ENCODE results near the gene C3orf20.
"Not testable (repeated sequence)": the region's sequence is repeated elsewhere in the genome, so short reads cannot be mapped to it uniquely, and the experiment has no call there.

The C3orf20 gene

DNA sequence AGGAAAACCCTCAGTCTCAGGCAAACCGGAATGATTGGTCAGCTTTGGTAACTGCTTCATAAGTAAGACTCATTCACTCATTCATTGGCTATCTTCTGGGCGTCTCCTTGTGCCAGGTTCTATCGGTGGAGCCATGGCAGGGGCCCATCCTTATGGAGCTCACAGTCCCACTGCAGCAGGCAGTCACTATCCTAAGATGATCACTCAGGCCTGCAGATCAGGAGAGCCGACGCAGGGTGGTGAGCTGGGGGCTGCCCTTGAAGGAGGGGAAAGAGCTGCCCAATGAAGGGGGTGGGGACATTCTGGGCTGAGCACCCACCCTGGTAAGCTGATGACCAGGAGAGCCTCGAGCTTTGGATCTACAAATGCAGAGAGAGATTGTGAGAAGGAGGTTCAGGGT lies 123.3 kb downstream of the C3orf20 start:
- DNase-seq (ENCODE audit: low spot score) = no peak

DNA sequence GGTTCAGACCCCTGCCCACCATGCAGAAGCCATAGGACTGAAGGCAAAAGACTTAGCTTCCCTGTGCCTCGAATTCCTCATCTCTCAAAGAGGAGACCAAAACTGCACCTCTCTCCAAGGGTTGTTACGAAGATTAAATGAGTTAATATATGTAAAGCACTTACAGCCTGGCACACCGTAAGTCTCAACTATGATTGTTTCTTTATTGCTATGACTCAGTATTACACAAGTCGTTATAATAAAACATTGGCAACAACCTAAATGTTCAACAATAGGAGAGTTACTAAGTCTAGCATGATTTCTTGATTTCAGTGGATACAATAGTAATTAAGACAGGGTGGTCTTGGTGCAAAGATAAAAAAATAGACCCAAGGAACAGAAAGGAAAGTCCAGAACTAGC lies 124.2 kb downstream of the C3orf20 start:
- DNase-seq (ENCODE audit: low spot score) = no peak

DNA sequence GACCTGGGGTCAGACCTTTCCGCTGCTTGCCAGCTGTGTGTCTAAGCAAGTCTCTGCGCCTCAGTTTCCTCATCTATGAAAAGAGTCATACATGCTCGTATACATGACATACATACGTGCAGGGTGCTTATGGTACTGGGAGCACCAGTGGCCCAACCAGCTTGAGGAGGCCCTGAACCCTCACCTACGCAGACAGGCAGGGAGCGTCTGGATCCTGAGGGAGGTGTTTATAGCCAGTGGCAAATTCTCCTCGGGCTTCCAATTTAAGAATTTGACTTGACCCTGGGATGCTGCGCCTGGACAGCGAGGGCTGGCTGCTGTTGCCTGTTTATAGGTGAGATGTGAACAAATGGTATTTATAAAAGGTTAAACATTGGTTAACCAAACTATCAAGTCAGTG lies 126.1 kb downstream of the C3orf20 start:
- no peak for DNase-seq (ENCODE audit: low spot score)

DNA sequence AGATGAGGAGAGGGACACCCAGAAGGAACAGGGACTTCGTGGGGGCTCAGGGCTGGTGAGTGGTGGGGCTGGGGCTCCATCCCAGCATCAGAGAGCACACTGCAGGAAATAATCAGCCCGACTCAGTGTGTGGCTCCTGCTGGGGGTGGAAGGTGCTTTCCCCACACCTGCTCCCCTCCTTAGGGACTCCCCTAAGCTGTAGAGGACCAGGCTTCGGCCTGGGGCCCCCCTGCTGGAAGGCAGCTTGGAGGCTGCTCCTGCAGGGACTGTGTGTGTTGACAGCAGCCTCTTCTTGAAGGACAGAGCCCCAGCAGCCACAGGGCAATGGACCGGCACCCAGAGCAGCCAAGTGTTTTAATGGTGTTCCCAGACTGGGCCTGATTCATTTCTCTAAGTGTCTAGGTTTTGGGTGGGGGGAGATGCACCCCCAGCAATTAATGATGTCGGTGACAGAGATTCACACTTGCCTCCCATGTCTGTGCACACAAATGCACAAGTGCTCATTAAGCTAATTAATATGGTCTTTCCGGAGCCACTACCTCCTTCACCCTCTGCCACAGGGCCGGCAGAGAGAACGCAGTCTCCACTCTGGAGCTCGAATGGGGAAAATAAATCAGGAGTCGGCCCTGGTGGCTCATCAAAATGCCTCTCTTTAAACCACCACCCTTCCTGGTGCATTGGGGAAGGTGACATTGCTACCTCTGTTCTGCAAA lies 126.9 kb downstream of the C3orf20 start:
- no peak for DNase-seq (ENCODE audit: low spot score)

DNA sequence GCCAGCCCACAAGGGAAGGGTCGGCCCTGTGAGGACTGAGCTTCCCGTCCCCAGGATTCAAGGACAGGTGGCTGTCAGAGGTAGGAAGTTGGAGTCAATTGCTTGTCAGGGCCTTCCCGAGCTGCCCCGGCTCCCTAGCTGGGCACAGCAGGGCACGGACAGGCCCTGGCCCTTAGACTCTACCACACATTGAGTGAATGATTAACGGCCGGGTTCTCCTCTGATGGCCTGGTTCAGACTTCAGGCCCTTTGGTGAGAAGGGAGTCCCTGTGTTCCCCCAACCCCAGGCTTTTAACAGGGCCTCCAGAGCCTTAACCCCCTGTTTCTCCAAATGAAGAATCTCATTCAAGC lies 127.4 kb downstream of the C3orf20 start:
- no peak for DNase-seq (ENCODE audit: low spot score)

DNA sequence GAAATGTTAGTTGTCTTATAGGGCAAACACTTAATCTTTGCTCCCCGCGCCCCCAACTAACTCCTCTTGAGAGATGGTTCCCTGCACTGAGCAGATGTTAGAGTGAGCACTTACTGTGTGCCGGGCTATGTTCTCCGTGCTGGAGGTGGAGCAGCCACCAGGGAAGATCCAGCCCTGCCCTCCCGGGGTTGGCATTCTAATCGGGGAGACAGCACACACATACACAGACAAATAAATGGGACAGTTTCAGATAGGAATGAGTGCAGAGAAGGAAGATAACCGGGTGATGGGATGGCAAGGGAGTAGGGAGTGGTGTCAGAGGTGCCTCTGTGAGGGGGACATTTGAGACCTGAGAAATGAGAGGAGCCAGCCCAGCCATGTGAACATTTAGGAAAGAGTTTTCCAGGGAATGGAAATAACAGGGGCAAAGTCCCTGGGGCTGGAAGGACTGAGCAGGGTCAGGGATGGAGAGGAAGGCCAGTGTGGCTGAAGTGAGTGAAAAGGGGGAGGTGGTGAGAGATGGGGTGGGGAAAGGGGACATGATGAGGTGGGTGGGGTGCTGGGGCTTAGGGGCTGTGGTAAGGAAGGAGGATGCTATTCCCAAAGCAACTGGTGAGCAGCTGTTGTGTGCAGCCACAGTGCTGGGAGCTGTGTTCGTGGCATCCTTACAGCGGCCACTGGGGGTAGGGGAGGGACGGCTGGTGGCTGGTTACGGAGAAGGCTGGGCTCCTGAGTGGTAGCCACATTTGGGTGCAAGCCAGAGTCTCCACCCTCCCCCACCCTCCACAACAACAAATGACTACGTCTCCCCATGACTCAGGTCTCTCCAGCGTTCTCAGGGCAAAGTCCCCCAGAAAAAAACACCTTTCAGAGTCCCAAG lies 128.4 kb downstream of the C3orf20 start:
- DNase-seq (ENCODE audit: low spot score) = no peak

DNA sequence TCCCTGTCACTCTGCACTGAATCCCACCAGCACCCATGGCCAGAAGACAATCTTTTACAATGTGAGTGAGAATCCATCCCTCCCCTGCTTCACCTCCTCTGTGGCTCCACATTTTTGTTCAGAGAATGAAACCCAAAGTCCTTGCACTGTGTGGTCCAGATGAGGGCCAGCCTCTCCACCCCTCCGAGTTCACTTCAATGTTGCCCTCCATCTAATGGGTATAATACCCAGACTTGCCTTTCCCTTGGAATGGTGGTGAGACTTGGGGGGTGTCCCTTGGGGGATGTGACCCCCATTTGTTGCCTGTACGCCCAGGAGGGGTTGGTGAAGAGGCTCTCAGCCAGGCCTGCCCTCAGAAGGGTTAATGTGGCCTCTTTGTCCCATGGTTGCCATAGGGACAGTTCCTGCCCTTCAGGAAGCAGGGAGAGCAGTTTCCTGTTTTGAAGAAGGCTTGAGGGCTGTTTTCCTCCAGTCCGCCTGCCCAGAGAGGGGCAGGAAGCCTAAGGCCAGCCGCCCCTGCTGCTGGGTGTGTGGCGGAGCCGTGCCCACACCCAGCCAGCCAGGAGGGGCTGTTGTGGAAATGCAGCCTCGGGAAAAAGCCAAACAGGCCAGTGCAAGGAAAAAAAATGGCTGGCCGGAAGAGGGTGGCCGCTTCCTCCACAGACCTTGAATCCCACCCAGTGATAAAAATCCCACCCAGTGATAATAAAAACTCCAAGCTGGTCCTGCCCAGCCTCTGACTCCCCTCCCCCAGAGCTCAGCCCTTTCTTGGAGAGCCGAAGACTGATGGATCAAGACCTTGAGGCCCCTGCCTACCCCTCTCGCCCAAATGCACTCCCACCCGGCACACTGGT lies 129.3 kb downstream of the C3orf20 start:
- no peak for DNase-seq (ENCODE audit: low spot score)

DNA sequence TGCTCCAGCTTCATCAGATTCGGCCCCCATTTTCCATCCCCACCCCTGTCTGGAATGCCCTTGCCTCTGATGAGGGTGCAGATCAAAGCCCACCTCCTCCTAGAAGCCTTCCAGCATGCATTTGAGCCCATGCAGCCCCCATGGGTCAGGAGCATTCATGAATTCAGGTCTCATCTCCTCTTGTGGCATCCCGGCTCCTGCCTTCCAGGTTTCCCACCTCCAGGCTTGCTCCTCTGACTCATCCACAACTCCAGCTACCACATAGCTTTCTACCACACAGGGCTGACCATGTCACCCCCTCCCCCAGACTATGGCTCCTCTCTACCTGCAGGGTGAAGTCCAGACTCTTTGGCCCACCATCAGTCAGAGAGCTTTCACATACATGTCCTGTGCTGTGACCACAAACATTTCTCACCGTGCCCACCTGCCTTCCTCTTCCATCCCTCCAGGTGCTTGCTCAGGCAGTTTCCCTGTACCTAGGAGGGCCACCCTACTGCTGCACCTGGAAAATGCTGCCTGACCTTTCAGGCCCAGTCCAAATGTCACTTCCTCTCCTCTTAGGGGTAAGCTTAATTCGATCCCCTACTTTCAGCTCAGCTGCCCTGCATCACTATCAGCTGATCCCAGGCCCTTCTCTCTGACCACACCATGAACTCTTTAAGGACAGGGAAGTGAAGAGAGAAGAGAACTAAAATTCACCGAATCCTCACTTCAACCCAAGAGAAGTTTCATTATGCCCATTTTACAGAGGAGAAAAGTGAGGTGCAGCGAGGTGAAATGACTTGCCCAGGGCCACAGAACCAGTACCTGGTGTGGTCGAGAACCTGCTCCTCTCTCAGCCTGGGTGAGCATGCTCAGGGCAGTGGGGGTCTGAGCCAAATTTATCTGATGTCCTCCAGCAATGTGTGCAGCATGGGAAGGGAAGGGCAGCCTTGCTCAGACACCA lies 130.2 kb downstream of the C3orf20 start:
- DNase-seq (ENCODE audit: low spot score) = no peak

DNA sequence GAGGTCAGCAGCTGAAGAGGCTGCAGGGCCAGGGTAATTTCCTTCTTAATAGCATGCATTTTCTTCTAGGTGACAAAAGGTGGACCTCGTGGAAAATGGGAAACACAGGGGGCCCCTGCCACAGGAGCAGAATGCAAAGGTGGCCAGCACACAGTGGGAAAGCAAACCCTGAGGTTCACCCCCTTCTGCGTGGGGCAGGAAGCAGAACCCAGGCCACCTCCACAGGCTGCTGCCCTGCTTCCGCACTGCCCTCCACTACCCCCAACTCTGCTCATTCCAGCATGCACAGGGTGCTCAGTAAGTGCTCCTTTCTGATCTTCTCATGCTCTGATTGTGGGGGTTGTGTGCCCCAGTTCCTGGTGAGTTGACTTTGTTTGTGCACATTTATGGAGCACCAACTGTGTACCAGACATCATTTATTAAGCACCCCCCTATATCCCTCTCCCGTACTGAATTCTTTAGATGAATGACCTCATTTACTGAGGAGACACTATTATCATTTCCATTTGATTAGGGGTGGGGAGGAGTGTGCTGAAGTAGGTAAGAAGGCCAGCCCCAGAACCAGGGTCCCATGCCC lies 131.1 kb downstream of the C3orf20 start:
- no peak for DNase-seq (ENCODE audit: low spot score)

DNA sequence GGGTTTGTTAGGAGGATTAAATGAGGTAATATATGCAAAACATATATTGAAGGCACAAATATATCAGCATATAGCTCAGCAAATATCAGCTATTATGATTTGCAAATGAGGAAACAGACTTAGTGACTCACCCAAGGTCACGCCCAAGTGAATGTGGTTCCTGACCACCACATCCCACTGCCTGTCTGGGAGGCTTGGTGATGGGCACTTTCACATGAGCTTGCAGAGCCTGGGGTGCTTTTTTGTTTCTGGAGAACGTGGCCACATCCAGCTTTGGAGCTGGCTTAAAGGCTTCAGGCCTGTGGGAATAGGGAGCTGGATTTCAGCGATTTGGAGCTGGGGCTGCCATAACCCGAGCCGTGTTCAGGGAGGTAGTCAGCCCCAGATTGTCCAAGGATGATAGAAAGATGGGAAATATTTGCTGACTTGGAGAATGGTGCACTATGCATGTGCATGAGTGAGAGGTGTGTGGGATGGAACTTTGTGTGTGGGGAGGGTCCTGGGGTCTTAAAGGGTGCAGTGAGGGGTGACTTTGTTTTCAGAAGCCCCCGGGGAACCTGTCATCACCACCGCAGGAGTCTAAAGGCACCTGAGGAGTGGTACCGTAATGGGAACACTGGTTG lies 131.8 kb downstream of the C3orf20 start:
- DNase-seq (ENCODE audit: low spot score) = no peak

DNA sequence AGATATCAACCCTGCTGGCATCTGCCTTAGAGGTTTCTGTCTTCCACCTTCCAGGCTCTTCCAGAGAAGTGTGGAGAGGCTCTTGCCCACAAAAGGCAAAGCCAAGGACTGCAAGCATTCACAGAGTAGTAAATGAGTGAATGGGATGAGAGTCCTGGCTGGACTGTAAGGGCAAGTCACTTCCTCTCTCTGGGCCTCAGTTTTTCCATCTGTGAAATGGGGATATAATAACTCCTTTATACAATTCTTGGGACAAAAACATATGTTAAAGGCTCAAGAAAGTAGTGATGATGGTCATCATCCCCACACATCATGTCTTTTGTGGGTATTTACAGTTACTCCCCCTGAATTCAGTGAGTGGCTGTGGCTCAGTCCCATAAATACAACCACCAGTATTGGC lies 133.1 kb downstream of the C3orf20 start:
- no peak for DNase-seq (ENCODE audit: low spot score)

DNA sequence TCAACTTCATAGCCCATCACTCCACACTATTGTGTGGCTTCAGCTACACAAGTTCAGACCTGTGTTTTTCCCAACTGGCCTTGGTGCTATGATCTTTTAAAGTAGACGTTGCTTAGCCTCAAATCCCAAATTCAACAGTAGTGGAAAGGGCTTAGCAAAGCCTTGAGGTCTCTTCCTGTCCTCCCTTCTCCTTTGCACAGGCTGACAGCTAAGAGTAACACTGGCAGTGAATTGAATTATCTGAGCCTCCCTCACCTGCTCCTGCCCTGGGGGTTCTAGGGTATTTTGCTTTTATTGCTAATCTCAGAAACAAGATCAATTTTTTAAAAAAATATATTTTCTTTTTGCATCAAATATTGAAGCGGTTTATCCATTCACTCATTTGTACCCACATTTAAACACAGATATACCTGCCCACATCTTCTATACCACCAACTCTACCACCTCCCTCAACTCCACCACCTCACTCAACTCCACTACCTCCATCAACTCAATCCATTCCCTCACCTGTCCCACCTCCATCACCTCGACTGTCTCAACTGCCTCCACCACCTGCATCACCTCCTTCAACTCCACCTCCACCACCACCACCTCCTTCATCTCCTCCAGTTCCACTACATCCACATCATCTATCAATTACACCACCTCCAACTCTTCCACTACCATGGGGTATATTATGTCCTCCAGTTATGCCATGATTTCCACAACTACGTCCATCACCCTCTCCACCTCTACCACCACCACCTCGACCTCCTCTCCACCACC lies 133.7 kb downstream of the C3orf20 start:
- no peak for DNase-seq (ENCODE audit: low spot score)

DNA sequence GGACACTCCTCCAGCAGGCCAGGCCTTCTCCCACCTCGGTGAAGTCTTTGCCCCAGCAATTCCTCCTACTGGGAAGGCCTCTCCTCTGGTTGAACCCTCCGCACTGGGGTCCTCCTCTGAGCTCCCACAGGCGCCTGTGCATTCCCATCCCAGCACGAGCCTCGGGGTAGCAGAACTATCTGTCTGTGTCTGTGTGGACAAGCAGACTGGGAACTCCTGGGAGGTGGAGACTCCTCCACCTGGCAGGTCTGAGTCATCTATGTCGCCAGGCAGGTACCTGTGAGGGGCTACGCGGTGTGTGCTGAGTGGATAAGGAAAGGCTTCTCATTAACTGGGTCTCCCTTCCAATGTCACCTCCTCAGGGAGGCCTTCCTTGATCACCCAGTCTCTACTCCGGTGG lies 134.7 kb downstream of the C3orf20 start:
- not testable (repeated sequence) for DNase-seq (ENCODE audit: low spot score)

DNA sequence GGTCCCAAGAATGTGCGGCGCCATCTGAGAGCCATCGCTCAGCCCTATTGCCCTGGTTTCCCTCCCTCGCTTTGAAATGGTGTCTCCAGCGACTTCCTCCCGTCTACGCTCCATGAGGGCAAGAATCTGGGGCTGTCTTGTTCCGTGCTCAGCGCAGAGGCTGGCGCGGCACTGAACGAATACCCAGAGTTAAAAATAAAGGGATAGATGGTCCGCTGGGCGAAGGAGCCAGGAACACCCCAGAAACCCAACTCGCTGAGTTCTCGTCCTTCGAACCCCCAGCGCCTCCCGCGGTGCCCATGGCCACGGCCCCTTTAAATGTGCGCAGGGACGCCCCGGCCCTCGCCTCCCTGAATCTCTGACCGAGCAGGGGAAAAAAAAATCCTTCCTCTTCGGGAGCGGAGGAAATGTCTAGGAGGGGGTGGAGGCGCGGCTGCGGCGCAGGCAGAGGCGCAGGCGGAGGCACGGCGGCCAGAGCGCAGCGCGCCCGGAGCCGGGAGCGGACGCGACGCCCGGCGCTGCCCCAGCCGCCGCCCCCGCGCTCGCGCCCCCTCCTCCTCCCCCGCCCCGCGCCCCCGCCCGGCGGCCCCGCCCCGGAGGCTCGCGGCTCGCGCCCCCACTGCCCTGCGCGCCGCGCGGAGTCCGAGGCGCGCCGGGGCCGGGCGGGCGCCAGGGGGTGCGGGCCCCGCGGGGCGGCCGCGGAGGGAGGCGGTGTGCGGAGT lies 135.3 kb downstream of the C3orf20 start:
- no peak for DNase-seq (ENCODE audit: low spot score)

DNA sequence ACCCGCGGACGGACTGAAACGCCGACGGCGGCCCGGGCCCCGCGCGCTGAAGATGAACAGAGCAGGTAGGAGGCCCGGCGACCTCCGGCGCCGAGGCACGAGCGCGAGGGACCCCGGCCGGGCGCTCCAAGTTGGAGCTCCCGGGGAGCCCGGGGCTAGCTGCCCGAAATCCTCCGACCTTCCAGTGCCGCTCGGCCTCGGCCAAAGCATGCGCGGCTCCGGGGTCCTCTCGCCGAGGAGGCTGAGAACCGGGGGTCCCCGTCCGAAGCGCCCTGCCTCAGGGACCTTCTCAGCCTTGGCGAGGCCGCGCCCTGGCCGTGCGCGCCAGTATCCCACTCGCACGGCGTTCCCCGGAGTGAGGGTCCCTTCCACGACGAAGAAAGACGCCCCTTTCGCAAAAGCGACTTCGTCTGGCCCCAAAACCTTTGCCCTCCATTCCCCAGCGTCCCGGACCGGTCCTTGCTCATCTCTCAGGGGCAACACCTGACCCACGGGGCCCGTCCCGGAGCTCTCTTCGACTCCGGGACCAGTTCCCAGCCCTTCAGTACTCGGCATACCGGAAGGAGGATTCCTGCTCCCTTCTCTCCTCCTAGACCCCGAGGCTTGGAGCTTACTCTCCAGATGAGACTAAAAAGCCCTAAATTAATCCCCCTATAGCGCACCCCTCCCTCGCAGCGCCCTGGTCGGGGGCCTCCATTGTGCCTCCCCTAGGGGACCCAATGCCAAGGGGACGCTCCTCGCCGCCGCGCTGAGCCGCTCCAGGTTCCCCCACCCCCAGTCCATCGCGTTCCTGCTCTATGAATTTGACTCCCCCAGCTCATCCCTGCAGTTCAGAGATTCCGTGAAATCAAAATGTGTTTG lies 136.1 kb downstream of the C3orf20 start:
- DNase-seq (ENCODE audit: low spot score) = no peak

DNA sequence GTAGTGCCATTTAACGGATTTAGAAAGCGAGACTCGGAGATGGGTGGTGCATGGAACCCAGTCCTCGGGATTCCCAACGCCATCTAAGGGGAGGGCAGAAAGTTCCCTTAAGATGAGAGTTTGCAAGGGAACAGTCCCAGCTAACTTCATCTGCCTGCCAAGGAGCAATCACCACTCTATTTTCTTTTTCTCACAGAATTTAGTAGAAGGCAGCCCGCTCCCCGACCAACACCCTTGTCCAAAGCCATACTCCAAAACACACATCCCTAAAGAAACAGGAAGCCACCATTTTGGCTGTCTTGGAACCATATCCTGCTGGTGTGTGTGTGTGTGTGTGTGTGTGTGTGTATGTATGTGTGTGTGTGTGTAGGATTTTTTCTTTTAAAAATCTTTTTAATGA lies 136.7 kb downstream of the C3orf20 start:
- no peak for DNase-seq (ENCODE audit: low spot score)

DNA sequence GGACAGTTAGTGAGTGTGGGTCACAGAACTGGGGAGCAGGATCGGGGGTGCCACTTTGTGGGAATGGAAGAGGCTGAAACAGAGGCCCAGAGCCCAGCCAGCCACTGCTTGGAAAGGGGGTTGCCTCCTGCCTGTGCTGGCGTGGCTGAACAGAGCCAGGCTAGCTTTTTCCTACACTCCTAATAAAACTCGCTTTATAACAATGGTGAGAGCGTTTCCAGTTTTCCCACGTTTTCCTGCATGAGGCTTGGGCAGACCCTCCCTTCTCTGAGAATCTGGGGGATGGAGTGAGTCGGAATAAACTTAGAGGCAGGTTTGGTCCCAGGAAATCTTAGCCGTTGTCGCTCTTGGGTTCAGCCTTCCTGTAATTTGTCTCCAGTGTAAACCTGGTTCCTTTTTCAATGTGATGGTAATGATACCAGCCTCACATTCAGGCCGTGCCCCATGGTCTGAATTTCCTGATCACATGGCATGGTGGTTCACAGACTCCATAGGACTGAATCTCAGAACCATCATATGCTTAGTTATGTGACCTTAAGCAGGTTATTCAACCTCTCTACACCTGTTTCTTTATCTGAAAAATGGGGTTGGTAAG lies 137.4 kb downstream of the C3orf20 start:
- DNase-seq (ENCODE audit: low spot score) = no peak

DNA sequence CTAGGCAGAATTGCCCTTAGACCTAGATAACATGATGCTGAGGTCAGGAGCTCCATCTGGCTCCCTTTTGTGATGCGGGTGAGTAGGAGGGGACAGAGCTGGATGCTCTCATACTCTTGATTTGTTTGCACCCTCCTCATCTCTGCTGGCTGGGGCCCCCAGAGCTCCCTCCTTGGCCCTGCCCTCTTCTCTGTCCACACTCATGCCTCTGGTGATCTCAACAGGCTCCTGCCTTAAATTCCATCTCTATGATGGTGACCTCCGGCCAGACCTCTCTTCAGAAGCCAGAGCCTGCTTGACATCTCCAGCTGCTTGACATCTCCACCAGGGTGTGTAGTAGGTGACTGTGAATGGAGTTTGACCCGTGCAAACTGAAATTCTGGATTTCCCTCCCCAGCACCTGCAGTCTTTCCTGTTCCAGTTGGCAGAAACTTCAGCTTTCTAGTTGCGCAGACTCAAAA lies 139.5 kb downstream of the C3orf20 start:
- no peak for DNase-seq (ENCODE audit: low spot score)
